Stimulated activated CD4-positive, alpha-beta T cell treated with anti-CD3 and anti-CD28 coated beads, Interleukin-4, amount 100 ng/mL, for 48 hours (primary cell): ENCODE results near the gene PUM1.
"Not testable (repeated sequence)": the region's sequence is repeated elsewhere in the genome, so short reads cannot be mapped to it uniquely, and the experiment has no call there.

ENCODE experiments used
- DNase-seq, 2 donors: peaks; one replicate each; pipeline ENCODE4 v3.0.0-alpha.2; 2020; ENCODE audit warnings: low read depth in 2 of 2

Gene PUM1

GRCh38 chr1:30998171-30998570 is 67.3 kb downstream of the PUM1 start:
- DNase-seq = no peak

GRCh38 chr1:30997463-30998057 is 68.0 kb downstream of the PUM1 start:
- no peak for DNase-seq

- DNase-seq = no peak
Measured at GRCh38 chr1:30995990-30996612, 69.4 kb downstream of the PUM1 start.

GRCh38 chr1:30991862-30992606 is 73.5 kb downstream of the PUM1 start:
- DNase-seq = no peak

- no peak for DNase-seq
Measured at GRCh38 chr1:30990591-30990990, 74.9 kb downstream of the PUM1 start.

- no peak for DNase-seq
Measured at GRCh38 chr1:30988045-30988444, 77.5 kb downstream of the PUM1 start.

GRCh38 chr1:30986755-30987154 is 78.8 kb downstream of the PUM1 start:
- DNase-seq = no peak

- DNase-seq = no peak
Measured at GRCh38 chr1:30984991-30985503, 80.5 kb downstream of the PUM1 start.

- no peak for DNase-seq
Measured at GRCh38 chr1:30984165-30984889, 81.2 kb downstream of the PUM1 start.

GRCh38 chr1:30982937-30983336 is 82.6 kb downstream of the PUM1 start:
- DNase-seq = no peak

- DNase-seq = no peak
Measured at GRCh38 chr1:30982431-30982830, 83.1 kb downstream of the PUM1 start.

- no peak for DNase-seq
Measured at GRCh38 chr1:30981172-30981571, 84.3 kb downstream of the PUM1 start.

- DNase-seq = no peak
Measured at GRCh38 chr1:30977511-30977910, 88.0 kb downstream of the PUM1 start.

GRCh38 chr1:30977105-30977504 is 88.4 kb downstream of the PUM1 start:
- no peak for DNase-seq

GRCh38 chr1:30976143-30976542 is 89.4 kb downstream of the PUM1 start:
- DNase-seq = no peak

GRCh38 chr1:30975217-30975616 is 90.3 kb downstream of the PUM1 start:
- DNase-seq = no peak

- DNase-seq = no peak
Measured at GRCh38 chr1:30974536-30974935, 91.0 kb downstream of the PUM1 start.

GRCh38 chr1:30972349-30972748 is 93.2 kb downstream of the PUM1 start:
- DNase-seq = not testable (repeated sequence)

GRCh38 chr1:30971496-30971895 is 94.0 kb downstream of the PUM1 start:
- DNase-seq = no peak

GRCh38 chr1:30969903-30970302 is 95.6 kb downstream of the PUM1 start:
- DNase-seq = no peak

GRCh38 chr1:30968220-30968971 is 97.1 kb downstream of the PUM1 start:
- no peak for DNase-seq
